LNCaP clone FGC (cell line): ENCODE results near the gene EML2.
"Not testable (repeated sequence)": the region's sequence is repeated elsewhere in the genome, so short reads cannot be mapped to it uniquely, and the experiment has no call there.

ENCODE experiments used
- DNase-seq: peaks from one replicate; pipeline ENCODE4 v3.0.0-alpha.2; 2011; ENCODE audit warnings: low read depth
- H3K4me3 ChIP-seq: 2 replicates; pipeline ENCODE4 v1.5.1; 2011; ENCODE audit warnings: mild to moderate bottlenecking, low read depth, low read length, control low read depth
- TF ChIP-seq, protein P1 (sequence below): IDR thresholded peaks from 2 replicates; pipeline ENCODE4 v1.5.1; 2012; ENCODE audit warnings: mild to moderate bottlenecking; ENCODE audit not compliant: control insufficient read depth, insufficient read depth; ENCODE audit errors: extremely low read depth

The EML2 gene

DNA sequence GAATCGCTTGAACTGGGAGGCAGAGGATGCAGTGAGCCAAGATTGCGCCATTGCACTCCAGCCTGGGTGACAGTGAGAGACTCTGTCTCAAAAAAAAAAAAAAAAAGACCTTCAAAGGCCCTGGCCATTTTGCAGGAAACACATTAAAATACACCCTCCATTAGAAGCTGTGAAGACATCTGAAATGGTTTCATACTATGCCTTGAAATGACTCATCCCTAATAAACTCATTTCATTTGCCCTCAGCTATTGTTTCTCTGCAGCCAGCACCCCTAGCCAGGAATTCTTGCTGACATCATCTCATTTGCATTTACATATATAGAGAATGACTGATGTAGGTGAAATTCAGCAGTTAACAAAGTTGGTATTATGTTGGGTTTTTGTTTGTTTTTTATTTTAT lies 8.7 kb downstream of the EML2 start:
- DNase-seq, result no peak
- TF ChIP-seq, protein P1, sequence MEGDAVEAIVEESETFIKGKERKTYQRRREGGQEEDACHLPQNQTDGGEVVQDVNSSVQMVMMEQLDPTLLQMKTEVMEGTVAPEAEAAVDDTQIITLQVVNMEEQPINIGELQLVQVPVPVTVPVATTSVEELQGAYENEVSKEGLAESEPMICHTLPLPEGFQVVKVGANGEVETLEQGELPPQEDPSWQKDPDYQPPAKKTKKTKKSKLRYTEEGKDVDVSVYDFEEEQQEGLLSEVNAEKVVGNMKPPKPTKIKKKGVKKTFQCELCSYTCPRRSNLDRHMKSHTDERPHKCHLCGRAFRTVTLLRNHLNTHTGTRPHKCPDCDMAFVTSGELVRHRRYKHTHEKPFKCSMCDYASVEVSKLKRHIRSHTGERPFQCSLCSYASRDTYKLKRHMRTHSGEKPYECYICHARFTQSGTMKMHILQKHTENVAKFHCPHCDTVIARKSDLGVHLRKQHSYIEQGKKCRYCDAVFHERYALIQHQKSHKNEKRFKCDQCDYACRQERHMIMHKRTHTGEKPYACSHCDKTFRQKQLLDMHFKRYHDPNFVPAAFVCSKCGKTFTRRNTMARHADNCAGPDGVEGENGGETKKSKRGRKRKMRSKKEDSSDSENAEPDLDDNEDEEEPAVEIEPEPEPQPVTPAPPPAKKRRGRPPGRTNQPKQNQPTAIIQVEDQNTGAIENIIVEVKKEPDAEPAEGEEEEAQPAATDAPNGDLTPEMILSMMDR, result no peak
- no peak overlapping the region for H3K4me3 ChIP-seq

DNA sequence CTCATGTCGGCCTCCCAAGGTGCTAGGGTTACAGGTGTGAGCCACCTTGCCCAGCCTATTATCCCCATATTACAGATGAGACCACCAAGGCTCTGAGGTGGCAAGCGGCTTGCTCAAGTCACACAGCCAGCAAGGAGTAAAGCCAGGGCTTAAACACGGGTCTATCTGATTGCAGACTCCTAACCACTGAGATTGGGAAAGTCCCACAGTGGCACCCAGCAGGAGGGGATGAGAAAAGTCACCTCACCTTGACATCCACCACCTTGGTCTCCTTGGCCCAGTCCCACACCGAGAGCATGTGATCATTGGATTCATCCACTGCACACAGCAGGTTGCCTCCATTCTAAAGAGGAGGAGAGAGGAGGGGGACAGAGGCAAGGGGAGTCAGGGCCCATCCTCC lies 9.5 kb downstream of the EML2 start:
- TF ChIP-seq, protein P1, result no peak
- H3K4me3 ChIP-seq, result no peak overlapping the region
- no peak for DNase-seq

DNA sequence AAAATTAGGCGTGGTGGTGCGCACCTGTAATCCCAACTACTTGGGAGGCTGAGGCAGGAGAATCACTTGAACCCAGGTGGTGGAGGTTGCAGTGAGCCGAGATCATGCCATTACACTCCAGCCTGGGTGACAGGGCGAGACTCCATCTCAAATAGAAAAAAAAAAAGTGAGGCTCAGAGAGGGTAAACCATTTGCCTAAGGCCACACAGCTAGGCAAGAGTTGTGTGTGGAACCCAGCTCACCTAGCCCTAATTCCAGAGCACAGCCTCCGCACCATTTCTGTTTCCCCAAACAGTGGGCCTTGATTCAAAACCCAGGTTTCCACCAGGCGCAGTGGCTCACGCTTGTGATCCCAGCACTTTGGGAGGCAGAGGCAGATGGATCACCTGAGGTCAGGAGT lies 11.0 kb downstream of the EML2 start:
- DNase-seq, H3K4me3 ChIP-seq: not testable (repeated sequence)

DNA sequence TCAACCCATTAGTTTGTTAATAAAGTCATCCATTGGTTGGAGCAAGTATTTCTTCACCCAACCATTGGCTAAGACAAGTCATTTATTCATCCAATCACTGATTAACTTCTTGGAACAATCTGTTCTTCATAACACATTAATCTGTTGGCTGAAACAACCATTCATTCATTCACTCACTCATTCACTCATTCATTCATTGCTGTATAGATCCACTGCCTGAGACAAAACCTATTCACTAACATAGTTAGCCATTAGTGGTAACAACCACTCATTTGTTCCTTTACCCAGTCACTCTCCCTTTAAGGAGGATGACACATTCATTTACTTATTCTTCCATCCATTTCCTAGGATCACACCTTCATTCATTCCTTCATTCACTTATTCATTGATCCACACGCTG lies 15.2 kb downstream of the EML2 start:
- no peak for DNase-seq
- TF ChIP-seq, protein P1, result no peak
- H3K4me3 ChIP-seq, result no peak overlapping the region

DNA sequence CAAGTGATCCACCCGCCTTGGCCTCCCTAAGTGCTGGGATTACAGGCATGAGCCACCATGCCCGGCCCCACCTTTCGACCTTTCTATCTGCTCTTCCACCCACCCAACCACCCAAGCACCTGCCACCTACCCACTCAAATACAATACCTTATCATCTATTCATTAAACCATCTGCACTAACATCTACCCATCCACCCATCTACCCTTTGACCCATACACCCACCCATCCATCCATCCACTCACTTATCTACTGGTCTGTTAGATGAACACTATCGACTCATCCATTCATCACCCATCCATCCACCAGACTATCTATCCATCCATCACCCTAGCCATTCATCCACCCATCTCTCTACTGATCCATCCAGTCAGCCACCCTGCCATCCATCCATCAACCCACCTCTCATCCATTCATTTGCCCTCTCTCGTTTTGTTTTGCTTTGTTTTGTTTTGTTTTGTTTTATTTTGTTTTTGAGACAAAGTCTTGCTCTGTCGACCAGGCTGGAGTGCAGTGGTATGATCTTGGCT lies 17.2 kb downstream of the EML2 start:
- no peak overlapping the region for H3K4me3 ChIP-seq
- DNase-seq, result no peak
- TF ChIP-seq, protein P1, result no peak

DNA sequence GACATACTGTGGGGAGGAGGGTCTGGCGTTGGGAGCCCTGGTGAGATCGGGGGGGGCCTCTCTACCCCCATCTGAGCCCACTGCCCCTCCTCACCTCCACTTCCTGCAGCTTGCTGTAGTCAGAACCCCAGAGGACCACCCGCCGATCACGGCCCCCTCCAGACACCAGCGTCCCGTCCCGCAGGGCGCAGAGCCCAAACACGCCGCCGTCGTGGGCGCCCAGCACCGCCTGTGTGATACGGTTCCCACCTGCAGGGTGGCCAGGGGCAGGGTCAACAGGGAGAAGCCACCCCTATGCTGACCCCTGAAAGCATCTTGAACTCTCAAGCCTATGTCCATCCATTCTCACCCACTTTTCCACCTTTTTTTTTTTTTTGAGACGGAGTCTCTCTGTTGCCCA lies 17.8 kb downstream of the EML2 start:
- TF ChIP-seq, protein P1, result no peak
- no peak overlapping the region for H3K4me3 ChIP-seq
- DNase-seq, result no peak

DNA sequence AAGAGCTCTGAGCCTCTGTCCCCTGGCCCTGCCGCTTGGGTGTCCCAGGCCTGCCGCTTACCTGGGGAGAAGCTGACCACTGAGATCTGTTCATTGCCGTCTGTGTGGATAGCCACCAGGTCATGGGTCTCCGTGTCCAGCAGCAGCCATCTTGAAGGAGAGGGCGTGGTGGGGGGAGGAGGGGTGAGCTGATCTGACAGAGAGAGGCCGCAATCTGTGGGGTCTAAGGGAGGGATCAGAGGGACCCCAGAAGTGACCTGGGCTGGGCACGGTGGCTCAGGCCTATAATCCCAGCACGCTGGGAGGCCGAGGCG lies 22.5 kb downstream of the EML2 start:
- TF ChIP-seq, protein P1, result no peak
- DNase-seq, result no peak
- H3K4me3 ChIP-seq, result no peak overlapping the region
